HepG2 (cell line): Measurements from ENCODE around the gene JTB. TPM values are rescaled to one million over a fixed set of nuclear protein-coding genes. Genes with fewer than 3 reads are reported as not detected.

Experiments used
- ATF7 ChIP-seq, 2 experiments: fragments of 450-650 bp in 1 of 2; sonication (generic) in 1 of 2; formaldehyde crosslinking in 1 of 2; IDR thresholded peaks; 2 replicates each; pipeline versions ENCODE4 v1.4.0 to v1.6.1; 2016 to 2020; ENCODE audit warnings: antibody characterized with exemption in 1 of 2, mild to moderate bottlenecking in 1 of 2, missing genetic modification reagents in 1 of 2
- ATRX ChIP-seq: sonication (generic); formaldehyde crosslinking; IDR thresholded peaks from 2 replicates; pipeline ENCODE4 v1.4.0; 2020; ENCODE audit warnings: missing genetic modification reagents, borderline replicate concordance
- GABPA ChIP-seq, 2 experiments: IDR thresholded peaks; 2 replicates each; pipeline ENCODE4 v1.6.1; 2011 to 2016; ENCODE audit warnings: low read depth in 2 of 2, low read length in 1 of 2, missing biosample characterization in 1 of 2, missing genetic modification characterization in 1 of 2
- HOMEZ ChIP-seq: IDR thresholded peaks from 2 replicates; pipeline ENCODE4 v1.6.1; 2016; ENCODE audit warnings: low read depth
- IRX3 ChIP-seq: sonication (generic); formaldehyde crosslinking; IDR thresholded peaks from 2 replicates; pipeline ENCODE4 v1.8.1; 2023; ENCODE audit warnings: mild to moderate bottlenecking, low read depth, missing genetic modification reagents, borderline replicate concordance
- JARID2 ChIP-seq: sonication (generic); formaldehyde crosslinking; IDR thresholded peaks from 2 replicates; pipeline ENCODE4 v1.8.1; 2023; ENCODE audit warnings: missing genetic modification reagents, inconsistent platforms; ENCODE audit not compliant: insufficient replicate concordance
- KAT7 ChIP-seq: IDR thresholded peaks from 2 replicates; pipeline ENCODE4 v1.6.1; 2018; ENCODE audit warnings: borderline replicate concordance, missing compliant biosample characterization
- MAFG ChIP-seq: sonication (generic); formaldehyde crosslinking; IDR thresholded peaks from 2 replicates; pipeline ENCODE4 v1.5.1; 2020; ENCODE audit warnings: mild to moderate bottlenecking, missing genetic modification reagents
- REPIN1 ChIP-seq: sonication (generic); formaldehyde crosslinking; IDR thresholded peaks from 2 replicates; pipeline ENCODE4 v1.8.0; 2022; ENCODE audit warnings: missing genetic modification reagents, low read depth, mild to moderate bottlenecking, borderline replicate concordance
- RNF219 ChIP-seq: sonication (generic); formaldehyde crosslinking; IDR thresholded peaks from 2 replicates; pipeline ENCODE4 v1.5.0; 2020; ENCODE audit warnings: mild to moderate bottlenecking, missing genetic modification reagents
- SAFB2 ChIP-seq: sonication (generic); formaldehyde crosslinking; IDR thresholded peaks from 2 replicates; pipeline ENCODE4 v1.5.1; 2020; ENCODE audit warnings: missing genetic modification reagents, low read depth, mild to moderate bottlenecking, borderline replicate concordance
- SNAPC2 ChIP-seq: sonication (generic); formaldehyde crosslinking; IDR thresholded peaks from 2 replicates; pipeline ENCODE4 v1.8.1; 2022; ENCODE audit warnings: mild to moderate bottlenecking, missing genetic modification reagents
- TEAD3 ChIP-seq: optimal IDR thresholded peaks from 2 replicates; pipeline ENCODE3; 2016; ENCODE audit warnings: borderline replicate concordance
- TRAFD1 ChIP-seq: sonication (generic); formaldehyde crosslinking; IDR thresholded peaks from 2 replicates; pipeline ENCODE4 v1.5.1; 2020; ENCODE audit warnings: missing genetic modification reagents, mild to moderate bottlenecking, borderline replicate concordance
- U2AF1 ChIP-seq: fragments of 200-400 bp; formaldehyde crosslinking; optimal IDR thresholded peaks from 2 replicates; pipeline ENCODE3; 2017; ENCODE audit warnings: mild to moderate bottlenecking, low read depth, low read length
- YY1 ChIP-seq: IDR thresholded peaks from 2 replicates; pipeline ENCODE4 v1.6.1; 2011; ENCODE audit warnings: low read length, low read depth, moderate library complexity, mild to moderate bottlenecking; ENCODE audit not compliant: insufficient read depth, insufficient replicate concordance
- ZNF276 ChIP-seq: sonication (generic); formaldehyde crosslinking; IDR thresholded peaks from 2 replicates; pipeline ENCODE4 v1.4.0; 2020; ENCODE audit warnings: mild to moderate bottlenecking, low read depth, missing genetic modification reagents
- ZNF317 ChIP-seq: sonication (generic); formaldehyde crosslinking; IDR thresholded peaks from 2 replicates; pipeline ENCODE4 v1.5.0; 2020; ENCODE audit warnings: mild to moderate bottlenecking, missing genetic modification reagents
- ZNF547 ChIP-seq: sonication (generic); formaldehyde crosslinking; IDR thresholded peaks from 2 replicates; pipeline ENCODE4 v1.5.1; 2020; ENCODE audit warnings: mild to moderate bottlenecking, missing genetic modification reagents
- ZNF749 ChIP-seq: sonication (generic); formaldehyde crosslinking; IDR thresholded peaks from 2 replicates; pipeline ENCODE4 v1.8.0; 2022; ENCODE audit warnings: mild to moderate bottlenecking, missing genetic modification reagents, moderate library complexity, borderline replicate concordance
- ZNF777 ChIP-seq: sonication (generic); formaldehyde crosslinking; IDR thresholded peaks from 2 replicates; pipeline ENCODE4 v1.4.0; 2020; ENCODE audit warnings: missing genetic modification reagents
- ZNF879 ChIP-seq: sonication (generic); formaldehyde crosslinking; IDR thresholded peaks from 2 replicates; pipeline ENCODE4 v1.8.1; 2023; ENCODE audit warnings: missing genetic modification reagents
- ZZZ3 ChIP-seq: sonication (generic); formaldehyde crosslinking; IDR thresholded peaks from 2 replicates; pipeline ENCODE4 v1.4.0; 2020; ENCODE audit warnings: missing genetic modification reagents, mild to moderate bottlenecking, borderline replicate concordance
- polyA plus RNA-seq, 8 experiments: library from polyadenylated mRNA; depleted of rRNA in 3 of 8; stranded (reverse) in 7 of 8; unstranded in 1 of 8; fragments of >200 nt; fragmentation: Illumina TruSeq in 4 of 8; extraction: Trizol in 4 of 8; gene quantifications; 2 replicates each; pipeline versions ENCODE4 v1.2.1 to v1.2.3, GENCODE V29; 2011 to 2016; ENCODE audit warnings: low read depth in 4 of 8, missing spikeins in 1 of 8, mixed read lengths in 1 of 8; ENCODE audit not compliant: insufficient read depth in 1 of 8
- total RNA-seq, 5 experiments: library from RNA; depleted of rRNA; stranded (reverse); fragments of >200 nt; fragmentation: Illumina TruSeq; extraction: Trizol; gene quantifications; 2 replicates each; pipeline ENCODE4 v1.2.3, GENCODE V29; 2016; ENCODE audit warnings: low read depth in 1 of 5

The JTB gene
- total and polyA plus RNA-seq, 2 of the 13 experiments (the other 11 are each of a cell fraction or from before 2014, with no cell fraction given) = 96.7 to 99.2 TPM

GRCh38 chr1:153953859-153954365, 23.6 kb downstream of the JTB start (continued):
- TF ChIP-seq TEAD3 (CRISPR knock-in tag) (peak; percentile 74), ZNF749 (CRISPR knock-in tag) (no peak), ZNF317 (CRISPR knock-in tag) (no peak), TRAFD1 (CRISPR knock-in tag) (no peak), ZNF879 (CRISPR knock-in tag) (no peak), JARID2 (CRISPR knock-in tag) (no peak), MAFG (CRISPR knock-in tag) (no peak), ZNF777 (CRISPR knock-in tag) (no peak), YY1 (peak; percentile 70), SNAPC2 (CRISPR knock-in tag) (no peak), ZZZ3 (CRISPR knock-in tag) (no peak), KAT7 (CRISPR knock-in tag) (no peak), ATF7 (IDR thresholded peaks at IDR 0.05) (no peak), ATF7 (CRISPR knock-in tag; IDR thresholded peaks at IDR 0.05) (no peak), U2AF1 (no peak), RNF219 (CRISPR knock-in tag) (no peak), ZNF547 (CRISPR knock-in tag) (peak; percentile 31; the same call in 1 of the 2 replicates), GABPA (IDR thresholded peaks at IDR 0.05; ENCODE audit: low read depth, low read length) (no peak), GABPA (CRISPR knock-in tag; IDR thresholded peaks at IDR 0.05; ENCODE audit: low read depth) (peak; percentile 47; the same call in 1 of the 2 replicates), REPIN1 (peak; percentile 34; the same call in 1 of the 2 replicates), SAFB2 (CRISPR knock-in tag) (no peak), ATRX (CRISPR knock-in tag) (no peak), HOMEZ (peak; percentile 80), IRX3 (no peak), ZNF276 (CRISPR knock-in tag) (no peak)
